ENCODE measurements around the gene BCAM. TPM values are rescaled to one million over a fixed set of nuclear protein-coding genes. Genes with fewer than 3 reads are reported as not detected.

The BCAM gene
- total RNA-seq, 1 experiment from 2014 or later = 30.0 TPM

- H3K9me3 Mint-ChIP-seq (ENCODE audit: low read depth, unreplicated experiment) = no peaks in the 10 kb centered on the region
- intact Hi-C loops (cut with micrococcal nuclease; ENCODE audit: unreplicated experiment) = no loop called here
- peaks cover 80% of the 10 kb centered on the region for H3K36me3 Mint-ChIP-seq (ENCODE audit: insufficient read depth, unreplicated experiment)
- CTCF ChIA-PET = no interaction called here
- no TSS peak for BruUV-seq (replicated peaks)
- peaks cover 8% of the 10 kb centered on the region for H3K4me1 Mint-ChIP-seq (ENCODE audit: low read depth, unreplicated experiment)
- no peak overlapping the region for H3K4me3 Mint-ChIP-seq (ENCODE audit: low read depth, unreplicated experiment)
- H3K27ac Mint-ChIP-seq (ENCODE audit: unreplicated experiment) = no peak overlapping the region
- H3K27me3 Mint-ChIP-seq (ENCODE audit: unreplicated experiment) = no peaks in the 10 kb centered on the region
- DNase-seq = no peak
- no peak for TF ChIP-seq CTCF (IDR thresholded peaks at IDR 0.05; ENCODE audit: unreplicated experiment)
Observed at GRCh38 chr19:44788971-44789370, 19.9 kb upstream of the BCAM start.

- no peak for TF ChIP-seq CTCF (IDR thresholded peaks at IDR 0.05; ENCODE audit: unreplicated experiment)
- H3K4me1 Mint-ChIP-seq (ENCODE audit: low read depth, unreplicated experiment) = no peaks in the 10 kb centered on the region
- CTCF ChIA-PET = no interaction called here
- no peak overlapping the region for H3K4me3 Mint-ChIP-seq (ENCODE audit: low read depth, unreplicated experiment)
- BruUV-seq (replicated peaks) = no TSS peak
- no peaks in the 10 kb centered on the region for H3K27me3 Mint-ChIP-seq (ENCODE audit: unreplicated experiment)
- H3K27ac Mint-ChIP-seq (ENCODE audit: unreplicated experiment) = no peak overlapping the region
- H3K9me3 Mint-ChIP-seq (ENCODE audit: low read depth, unreplicated experiment) = no peaks in the 10 kb centered on the region
- peaks cover 80% of the 10 kb centered on the region for H3K36me3 Mint-ChIP-seq (ENCODE audit: insufficient read depth, unreplicated experiment)
- intact Hi-C loops (cut with micrococcal nuclease; ENCODE audit: unreplicated experiment) = no loop called here
- DNase-seq = no peak
Observed at GRCh38 chr19:44789943-44790483, 18.9 kb upstream of the BCAM start.

- intact Hi-C loops (cut with micrococcal nuclease; ENCODE audit: unreplicated experiment) = no loop called here
- Mint-ChIP-seq H3K4me3 (ENCODE audit: low read depth, unreplicated experiment) (no peak overlapping the region), H3K36me3 (ENCODE audit: insufficient read depth, unreplicated experiment) (peaks cover 83% of the 10 kb centered on the region), H3K9me3 (ENCODE audit: low read depth, unreplicated experiment) (no peaks in the 10 kb centered on the region), H3K27ac (ENCODE audit: unreplicated experiment) (peak overlapping the region; percentile 66), H3K27me3 (ENCODE audit: unreplicated experiment) (no peaks in the 10 kb centered on the region), H3K4me1 (ENCODE audit: low read depth, unreplicated experiment) (no peaks in the 10 kb centered on the region)
- CTCF ChIA-PET = no interaction called here
- BruUV-seq (replicated peaks) = no TSS peak
- DNase-seq = no peak
- no peak for TF ChIP-seq CTCF (IDR thresholded peaks at IDR 0.05; ENCODE audit: unreplicated experiment)
Observed at GRCh38 chr19:44792281-44792680, 16.6 kb upstream of the BCAM start.

GRCh38 chr19:44794610-44795009 lies 14.3 kb upstream of the BCAM start:
- DNase-seq = no peak
- no peak overlapping the region for H3K4me3 Mint-ChIP-seq (ENCODE audit: low read depth, unreplicated experiment)
- peaks cover 91% of the 10 kb centered on the region for H3K36me3 Mint-ChIP-seq (ENCODE audit: insufficient read depth, unreplicated experiment)
- peaks cover 6% of the 10 kb centered on the region for H3K4me1 Mint-ChIP-seq (ENCODE audit: low read depth, unreplicated experiment)
- BruUV-seq (replicated peaks) = no TSS peak
- intact Hi-C loops (cut with micrococcal nuclease; ENCODE audit: unreplicated experiment) = no loop called here
- H3K9me3 Mint-ChIP-seq (ENCODE audit: low read depth, unreplicated experiment) = no peaks in the 10 kb centered on the region
- no peak for TF ChIP-seq CTCF (IDR thresholded peaks at IDR 0.05; ENCODE audit: unreplicated experiment)
- CTCF ChIA-PET = interaction anchor here (0.7 kb wide), 1 partner anchor 261 kb away, joined by 3 read pairs; no protein-coding TSS in a partner anchor
- no peaks in the 10 kb centered on the region for H3K27me3 Mint-ChIP-seq (ENCODE audit: unreplicated experiment)
- H3K27ac Mint-ChIP-seq (ENCODE audit: unreplicated experiment) = no peak overlapping the region
